Tibial nerve (tissue), 4 donors: ENCODE data around the gene USP37. TPM values are rescaled to one million over a fixed set of nuclear protein-coding genes. Genes with fewer than 3 reads are reported as not detected.

Experiments
- DNase-seq, 2 donors: peaks; one replicate each; pipeline ENCODE4 v3.0.0-alpha.2; 2019; ENCODE audit warnings: low spot score in 2 of 2
- H3K27ac ChIP-seq, 4 donors: fragments of 200-600 bp; sonication (generic) in 3 of 4; one replicate each; pipeline ENCODE4 v1.5.1; 2017 to 2019; ENCODE audit warnings: mild to moderate bottlenecking in 1 of 4
- H3K27me3 ChIP-seq, 2 donors: fragments of 200-600 bp; sonication (generic) in 1 of 2; one replicate each; pipeline versions ENCODE4 v1.5.1 to v1.6.0; 2017 to 2019
- H3K36me3 ChIP-seq, 3 donors: fragments of 200-600 bp; sonication (generic); one replicate each; pipeline ENCODE4 v1.5.1; 2018 to 2019
- H3K4me1 ChIP-seq, 4 donors: fragments of 200-600 bp; sonication (generic) in 3 of 4; one replicate each; pipeline ENCODE4 v1.5.1; 2017 to 2019
- H3K4me3 ChIP-seq, 4 donors: fragments of 200-600 bp; sonication (generic) in 3 of 4; one replicate each; pipeline ENCODE4 v1.5.1; 2017 to 2019; ENCODE audit warnings: mild to moderate bottlenecking in 1 of 4, moderate library complexity in 1 of 4
- H3K9me3 ChIP-seq, 4 donors: fragments of 200-600 bp; sonication (generic) in 3 of 4; one replicate each; pipeline ENCODE4 v1.5.1; 2017 to 2019
- EP300 ChIP-seq, 2 donors: sonication (generic); formaldehyde crosslinking; IDR thresholded peaks; one replicate each; pipeline ENCODE4 v1.6.1; 2017; ENCODE audit warnings: antibody characterized with exemption in 2 of 2, mild to moderate bottlenecking in 1 of 2
- POLR2A ChIP-seq, 2 donors: fragments of 450-650 bp; IDR thresholded peaks; one replicate each; pipeline ENCODE4 v1.6.1; 2017; ENCODE audit warnings: antibody characterized with exemption in 2 of 2, mild to moderate bottlenecking in 2 of 2, moderate library complexity in 2 of 2
- WGBS, 2 donors: methylation state at CpG; one replicate each; pipeline ENCODE4 v1.1.5; 2018; 5-methylcytosine and 5-hydroxymethylcytosine counted together
- total RNA-seq, 4 donors: library from RNA; depleted of rRNA; stranded (reverse); fragments of >200 nt; gene quantifications; one replicate each; pipeline ENCODE4 v1.1.0, GENCODE V29; 2016
- TF ChIP-seq, protein P1 (sequence below), 5 experiments: fragments of 200-600 bp in 3 of 5; fragments of 450-650 bp in 2 of 5; sonication (generic) in 3 of 5; IDR thresholded peaks; one replicate each; pipeline ENCODE4 v1.5.1; 2016 to 2019; ENCODE audit warnings: antibody characterized with exemption in 5 of 5, mild to moderate bottlenecking in 3 of 5, moderate library complexity in 2 of 5

The USP37 gene
- total RNA-seq, 4 donors from 2014 or later: 14.0 to 40.8 (median 19.9) TPM

DNA sequence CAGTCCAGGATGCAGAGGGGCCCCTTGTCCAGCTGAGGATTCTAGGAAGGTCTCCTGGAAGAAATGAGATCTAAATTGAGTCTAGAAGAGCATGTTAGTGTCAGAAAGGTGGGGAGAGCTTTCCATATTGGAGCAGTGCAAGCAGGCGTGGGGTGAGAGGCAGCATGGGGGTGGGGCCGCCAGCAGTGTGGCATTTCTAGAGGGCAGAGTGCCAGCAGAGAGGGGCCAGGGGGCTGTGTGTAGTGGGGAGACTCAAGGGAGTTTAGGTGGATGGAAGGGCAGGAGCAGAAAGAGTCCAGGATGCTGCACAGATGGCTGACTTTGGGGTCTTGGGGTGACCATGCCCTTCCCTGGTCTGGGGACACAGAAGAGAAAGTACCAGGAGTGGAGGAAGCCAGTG is 147.1 kb downstream of the USP37 start:
- DNase-seq: no peak
- H3K27ac ChIP-seq: peak overlapping the region in 1 of 4 donors; percentile 40
- H3K9me3 ChIP-seq: no peaks in the 10 kb centered on the region
- no peaks in the 10 kb centered on the region for H3K4me1 ChIP-seq
- no peaks in the 10 kb centered on the region for H3K36me3 ChIP-seq
- TF ChIP-seq, protein P1, sequence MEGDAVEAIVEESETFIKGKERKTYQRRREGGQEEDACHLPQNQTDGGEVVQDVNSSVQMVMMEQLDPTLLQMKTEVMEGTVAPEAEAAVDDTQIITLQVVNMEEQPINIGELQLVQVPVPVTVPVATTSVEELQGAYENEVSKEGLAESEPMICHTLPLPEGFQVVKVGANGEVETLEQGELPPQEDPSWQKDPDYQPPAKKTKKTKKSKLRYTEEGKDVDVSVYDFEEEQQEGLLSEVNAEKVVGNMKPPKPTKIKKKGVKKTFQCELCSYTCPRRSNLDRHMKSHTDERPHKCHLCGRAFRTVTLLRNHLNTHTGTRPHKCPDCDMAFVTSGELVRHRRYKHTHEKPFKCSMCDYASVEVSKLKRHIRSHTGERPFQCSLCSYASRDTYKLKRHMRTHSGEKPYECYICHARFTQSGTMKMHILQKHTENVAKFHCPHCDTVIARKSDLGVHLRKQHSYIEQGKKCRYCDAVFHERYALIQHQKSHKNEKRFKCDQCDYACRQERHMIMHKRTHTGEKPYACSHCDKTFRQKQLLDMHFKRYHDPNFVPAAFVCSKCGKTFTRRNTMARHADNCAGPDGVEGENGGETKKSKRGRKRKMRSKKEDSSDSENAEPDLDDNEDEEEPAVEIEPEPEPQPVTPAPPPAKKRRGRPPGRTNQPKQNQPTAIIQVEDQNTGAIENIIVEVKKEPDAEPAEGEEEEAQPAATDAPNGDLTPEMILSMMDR (IDR thresholded peaks at IDR 0.05): no peak
- no peak for TF ChIP-seq EP300 (IDR thresholded peaks at IDR 0.05)
- no peak for TF ChIP-seq POLR2A (IDR thresholded peaks at IDR 0.05)
- H3K4me3 ChIP-seq: no peak overlapping the region
- 66 to 69% methylated on average over 2 of the region's 2 CpGs for WGBS, 2 donors
- H3K27me3 ChIP-seq: no peaks in the 10 kb centered on the region

DNA sequence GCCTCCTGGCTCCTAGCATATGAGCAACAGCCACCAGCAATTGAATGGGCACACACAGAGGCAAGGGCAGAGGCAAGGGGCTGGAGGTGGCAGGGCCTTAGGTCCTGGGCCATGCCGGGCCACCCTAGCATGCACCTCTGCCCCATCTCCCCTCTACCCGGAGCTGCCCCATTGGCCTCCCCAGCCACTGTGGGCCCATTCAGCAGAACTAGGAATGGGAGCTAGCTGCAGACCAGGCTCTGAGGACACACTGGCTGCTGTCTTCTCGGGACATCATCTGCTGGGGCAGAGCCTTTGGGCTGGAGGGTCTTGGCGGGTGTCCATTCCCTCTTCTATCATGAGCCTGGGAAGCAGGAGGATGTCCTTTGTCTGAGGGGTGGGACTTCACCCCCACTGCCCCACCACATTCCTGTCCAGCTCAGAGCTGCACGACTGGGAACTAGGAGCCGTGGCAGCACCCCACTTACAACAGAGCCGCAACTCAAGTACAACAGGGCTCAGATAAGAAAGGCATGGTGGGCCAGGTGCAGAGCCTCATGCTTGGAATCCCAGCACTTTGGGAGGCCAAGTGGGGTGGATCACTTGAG is 148.4 kb downstream of the USP37 start:
- Histone ChIP-seq H3K9me3 (no peaks in the 10 kb centered on the region), H3K4me1 (no peaks in the 10 kb centered on the region), H3K36me3 (no peaks in the 10 kb centered on the region), H3K4me3 (peak overlapping the region in 1 of 4 donors; percentile 12), H3K27ac (peak overlapping the region in 1 of 4 donors; percentile 40), H3K27me3 (no peaks in the 10 kb centered on the region)
- no peak for TF ChIP-seq POLR2A (IDR thresholded peaks at IDR 0.05)
- TF ChIP-seq, protein P1 (IDR thresholded peaks at IDR 0.05): no peak
- 82 to 83% methylated on average over 4 to 7 of the region's 7 CpGs for WGBS, 2 donors
- DNase-seq: no peak

DNA sequence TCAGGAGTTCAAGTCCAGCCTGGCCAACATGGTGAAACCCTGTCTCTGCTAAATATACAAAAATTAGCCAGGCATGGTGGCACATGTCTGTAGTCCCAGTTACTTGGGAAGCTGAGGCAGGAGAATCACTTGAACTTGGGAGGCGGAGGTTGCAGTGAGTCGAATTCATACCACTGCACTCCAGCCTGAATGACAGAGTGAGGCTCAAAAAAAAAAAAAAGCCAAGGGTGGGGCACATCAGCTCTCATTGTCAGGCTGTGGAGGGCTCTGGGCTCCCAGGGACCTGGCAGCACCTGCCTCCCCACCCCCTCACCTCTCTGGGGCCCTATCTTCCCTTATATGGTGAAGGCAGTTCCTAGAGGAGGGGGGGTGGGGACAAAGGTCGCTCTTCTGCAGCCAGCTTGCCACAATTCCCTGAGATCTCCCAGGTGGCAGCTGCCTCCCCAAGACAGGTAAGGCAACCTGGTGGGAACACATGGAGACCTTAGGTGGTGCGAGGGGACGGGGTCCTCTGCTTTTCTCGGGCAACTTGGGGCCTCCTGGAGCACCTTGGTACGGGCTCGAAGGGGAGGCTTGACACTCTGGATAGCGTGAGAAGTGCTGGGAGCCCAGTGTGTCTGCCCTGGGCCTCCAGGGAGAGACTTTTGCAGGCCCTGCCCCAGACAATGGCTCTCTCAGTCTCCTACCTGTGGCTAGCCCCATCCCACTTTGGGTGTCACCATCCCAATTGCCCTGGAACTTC is 149.3 kb downstream of the USP37 start, which contains the start of gene VIL1:
Gene VIL1 (plus strand): TSS at position 407 of the 742 bp plus-strand sequence. CDS start 4,656 bp downstream, outside the sequence.
- Histone ChIP-seq H3K4me3 (peak within 1 kb of the TSS in 1 of 4 donors; percentile 12), H3K4me1 (no peaks in the 10 kb centered on the region), H3K9me3 (no peaks in the 10 kb centered on the region), H3K36me3 (no peaks in the 10 kb centered on the region), H3K27me3 (no peaks in the 10 kb centered on the region), H3K27ac (peak within 1 kb of the TSS in 1 of 4 donors; percentile 40)
- WGBS, 2 donors: 82 to 83% methylated on average over 5 to 9 of the region's 9 CpGs
- DNase-seq: no peak
- TF ChIP-seq, protein P1 (IDR thresholded peaks at IDR 0.05): no peak
- TF ChIP-seq EP300 (IDR thresholded peaks at IDR 0.05): no peak
- TF ChIP-seq POLR2A (IDR thresholded peaks at IDR 0.05): no peak

- Histone ChIP-seq H3K4me1 (no peaks in the 10 kb centered on the region), H3K4me3 (no peak overlapping the region), H3K27me3 (no peaks in the 10 kb centered on the region), H3K36me3 (no peaks in the 10 kb centered on the region), H3K9me3 (no peaks in the 10 kb centered on the region), H3K27ac (no peak overlapping the region)
- WGBS, 2 donors: 94 to 100% methylated on average over 2 to 5 of the region's 5 CpGs
- TF ChIP-seq POLR2A (IDR thresholded peaks at IDR 0.05) (no peak), EP300 (IDR thresholded peaks at IDR 0.05) (no peak)
- TF ChIP-seq, protein P1 (IDR thresholded peaks at IDR 0.05): no peak
- DNase-seq: no peak
Measured at GRCh38 chr2:218418321-218418716, 149.8 kb downstream of the USP37 start.

DNA sequence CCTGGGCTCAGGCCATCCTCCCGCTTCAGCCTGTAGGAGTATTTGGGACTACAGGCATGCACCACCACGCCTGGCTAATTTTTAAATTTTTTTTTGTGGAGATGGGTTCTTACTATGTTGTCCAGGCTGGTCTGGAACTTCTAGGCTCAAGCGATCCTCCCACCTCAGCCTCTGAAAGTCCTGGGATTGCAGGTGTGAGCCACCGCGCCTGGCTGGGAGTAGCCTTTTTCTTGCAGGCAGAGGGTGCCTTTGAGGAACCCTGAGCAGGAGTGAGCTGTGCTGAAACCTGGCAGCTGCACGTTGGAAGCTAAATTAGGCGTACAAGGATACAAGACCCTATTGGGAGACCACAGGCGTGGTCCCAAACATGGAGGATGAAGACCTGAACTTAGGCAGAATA is 160.4 kb downstream of the USP37 start:
- WGBS, 2 donors: 76 to 80% methylated on average over 8 of the region's 8 CpGs
- H3K36me3 ChIP-seq: peaks cover 0 to 27% (median 0%) of the 10 kb centered on the region in 3 donors
- peak overlapping the region; percentile 88 to 95 (median 90) for H3K27ac ChIP-seq
- H3K27me3 ChIP-seq: no peaks in the 10 kb centered on the region
- no peaks in the 10 kb centered on the region for H3K9me3 ChIP-seq
- no peak overlapping the region for H3K4me3 ChIP-seq
- no peak for DNase-seq
- TF ChIP-seq POLR2A (IDR thresholded peaks at IDR 0.05) (no peak), EP300 (IDR thresholded peaks at IDR 0.05) (no peak)
- TF ChIP-seq, protein P1 (IDR thresholded peaks at IDR 0.05): no peak
- peaks cover 0 to 53% (median 28%) of the 10 kb centered on the region in 4 donors for H3K4me1 ChIP-seq
